Midbrain (tissue), 1 donor: Measurements from ENCODE around the gene EMB.
"Not testable (repeated sequence)": the region's sequence is repeated elsewhere in the genome, so short reads cannot be mapped to it uniquely, and the experiment has no call there.

ENCODE experiments used
- DNase-seq: peaks from one replicate; lab custom pipeline; 2025; lab: John Stamatoyannopoulos, UW

Gene EMB

DNA sequence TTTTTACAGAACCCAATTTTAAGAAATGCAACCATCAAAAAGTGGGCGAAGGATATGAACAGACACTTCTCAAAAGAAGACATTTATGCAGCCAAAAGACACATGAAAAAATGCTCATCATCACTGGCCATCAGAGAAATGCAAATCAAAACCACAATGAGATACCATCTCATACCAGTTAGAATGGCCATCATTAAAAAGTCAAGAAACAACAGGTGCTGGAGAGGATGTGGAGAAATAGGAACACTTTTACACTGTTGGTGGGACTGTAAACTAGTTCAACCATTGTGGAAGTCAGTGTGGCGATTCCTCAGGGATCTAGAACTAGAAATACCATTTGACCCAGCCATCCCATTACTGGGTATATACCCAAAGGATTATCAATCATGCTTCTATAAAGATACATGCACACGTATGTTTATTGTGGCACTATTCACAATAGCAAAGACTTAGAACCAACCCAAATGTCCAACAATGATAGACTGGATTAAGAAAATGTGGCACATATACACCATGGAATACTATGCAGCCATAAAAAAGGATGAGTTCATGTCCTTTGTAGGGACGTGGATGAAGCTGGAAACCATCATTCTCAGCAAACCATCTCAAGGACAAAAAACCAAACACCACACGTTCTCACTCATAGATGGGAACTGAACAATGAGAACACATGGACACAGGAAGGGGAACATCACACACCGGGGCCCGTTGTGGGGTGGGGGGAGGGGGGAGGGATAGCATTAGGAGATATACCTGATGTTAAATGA is 19.7 kb downstream of the EMB start:
- not testable (repeated sequence) for DNase-seq

DNA sequence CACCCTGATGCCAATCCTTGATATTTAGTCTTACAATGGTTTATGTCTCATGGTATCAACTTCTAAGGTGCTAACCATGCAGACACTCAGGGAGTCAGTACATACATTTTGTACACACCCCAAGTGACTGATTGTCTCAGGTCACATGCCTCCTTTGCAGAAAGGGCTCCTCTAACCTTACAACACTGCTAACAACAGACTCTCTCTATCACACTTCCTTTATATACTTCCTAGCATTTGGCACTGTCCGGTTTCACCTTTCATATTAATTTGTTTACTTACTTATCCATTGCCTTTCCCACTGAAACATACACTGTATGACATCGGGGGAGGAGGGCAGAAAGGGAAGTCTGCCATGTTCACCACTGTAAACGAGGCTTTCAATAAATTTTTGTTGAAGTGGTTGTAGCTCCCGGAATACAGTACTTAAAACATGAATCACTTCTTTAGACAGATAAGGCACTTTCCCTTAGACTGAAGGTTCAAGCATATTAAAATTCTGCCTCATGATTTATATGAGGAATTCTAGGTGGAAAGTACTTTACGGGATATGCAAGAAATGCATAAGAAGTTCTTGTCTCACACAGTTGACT is 20.6 kb downstream of the EMB start:
- no peak for DNase-seq

DNA sequence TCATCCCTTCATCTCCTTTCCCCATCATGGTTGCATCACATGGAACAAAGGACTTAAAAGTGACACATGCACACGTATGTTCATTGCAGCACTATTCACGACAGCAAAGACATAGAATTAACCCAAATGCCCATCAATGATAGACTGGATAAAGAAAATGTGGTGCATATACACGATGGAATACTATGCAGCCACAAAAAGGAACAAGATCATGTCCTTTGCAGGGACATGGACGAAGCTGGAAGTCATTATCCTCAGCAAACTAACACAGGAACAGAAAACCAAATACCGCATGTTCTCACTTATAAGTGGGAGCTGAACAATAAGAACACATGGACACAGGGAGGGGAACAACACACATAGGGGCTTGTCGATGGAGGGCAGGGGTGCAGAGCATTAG is 21.4 kb downstream of the EMB start:
- DNase-seq, result not testable (repeated sequence)

DNA sequence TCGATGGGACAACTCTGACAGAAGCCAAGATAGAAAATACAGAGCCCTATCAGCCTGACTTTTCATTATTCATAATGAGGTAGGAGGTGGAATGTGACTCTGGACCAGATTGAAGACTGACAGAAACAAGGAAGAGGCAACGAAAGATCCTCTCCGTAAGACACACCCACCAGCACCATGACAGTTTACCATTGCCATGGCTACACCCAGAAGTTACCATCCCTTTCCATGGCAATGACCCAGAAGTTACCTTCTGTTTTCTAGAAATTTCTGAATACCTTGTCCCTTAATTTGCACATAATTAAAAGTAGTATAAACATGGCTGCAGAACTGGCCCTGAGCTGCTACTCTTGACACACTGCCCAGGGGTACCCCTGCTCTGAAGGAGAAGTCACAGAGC is 24.5 kb downstream of the EMB start:
- not testable (repeated sequence) for DNase-seq

DNA sequence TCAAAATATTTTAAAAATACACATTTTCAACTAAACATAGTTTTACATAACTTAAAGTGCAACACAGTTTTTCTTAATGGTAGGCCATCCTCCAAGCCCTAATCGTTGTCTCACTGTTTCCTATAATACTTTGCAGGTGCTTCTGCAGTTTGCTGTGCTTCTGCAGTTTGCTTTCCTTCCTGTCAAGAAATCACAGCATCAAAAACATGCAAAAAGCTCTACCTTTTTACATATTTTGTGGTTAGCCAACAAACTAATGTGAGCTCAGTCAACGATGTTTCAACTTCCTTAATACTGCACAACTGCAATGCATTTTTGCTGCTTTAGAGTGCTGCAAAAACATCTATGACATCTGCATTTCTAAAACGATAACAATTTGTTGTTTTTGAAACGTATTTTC is 25.2 kb downstream of the EMB start:
- no peak for DNase-seq

DNA sequence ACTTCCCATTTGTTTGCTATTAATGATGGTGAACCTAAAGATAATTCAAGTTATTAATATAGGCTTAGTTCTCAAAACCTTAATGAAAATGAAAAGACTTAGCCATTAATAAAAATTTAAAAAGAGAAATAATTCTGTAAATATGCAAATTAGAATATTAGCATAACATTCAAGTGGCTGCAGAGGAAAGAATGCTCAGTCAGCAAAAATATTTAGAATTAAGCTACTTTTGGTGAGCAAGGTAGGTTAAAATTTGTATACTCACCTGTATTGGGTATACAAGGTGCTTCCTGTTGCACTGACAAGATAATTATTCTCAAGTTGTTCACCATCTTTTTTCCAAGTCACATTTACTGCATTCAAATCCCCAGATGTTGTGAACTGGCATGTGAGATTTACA is 30.2 kb downstream of the EMB start:
- not testable (repeated sequence) for DNase-seq

DNA sequence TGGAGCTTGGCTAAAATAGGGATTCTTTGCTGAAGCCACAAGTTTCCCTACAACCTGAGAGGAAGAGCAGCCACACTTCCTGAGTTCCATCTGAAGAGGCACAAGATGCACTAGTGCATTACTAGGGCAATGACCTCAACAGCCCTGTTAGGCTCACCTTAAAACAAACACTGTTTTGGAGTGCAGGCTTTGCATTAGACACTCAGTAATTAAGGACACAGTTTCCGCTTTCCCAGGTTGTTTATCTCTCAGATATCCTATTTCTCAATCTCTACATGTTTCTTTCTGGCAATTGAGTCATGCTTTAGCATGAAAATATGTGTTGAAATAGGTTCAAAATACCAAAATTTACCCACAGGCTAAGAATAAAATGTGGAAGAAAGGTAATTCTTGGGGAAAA is 34.2 kb downstream of the EMB start:
- no peak for DNase-seq

DNA sequence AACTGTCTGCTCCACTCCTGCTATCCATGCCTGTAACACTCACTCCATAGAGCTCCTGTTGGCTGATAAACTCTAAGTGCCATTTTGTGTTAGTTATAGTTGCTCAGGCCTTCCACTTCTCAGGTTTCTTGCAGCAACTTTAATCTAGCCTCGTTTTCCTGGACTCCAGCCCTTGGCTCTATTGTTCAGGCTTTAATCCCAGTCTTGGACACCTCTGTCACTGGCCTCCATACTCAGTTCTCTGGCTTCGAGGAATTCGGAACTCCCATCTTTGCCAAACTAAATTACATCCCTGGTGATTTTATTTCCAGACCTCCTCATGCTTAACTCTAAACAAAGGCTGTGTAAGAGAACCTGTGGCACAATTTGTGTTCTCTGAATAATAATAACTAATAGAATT is 39.8 kb downstream of the EMB start:
- DNase-seq, result no peak

DNA sequence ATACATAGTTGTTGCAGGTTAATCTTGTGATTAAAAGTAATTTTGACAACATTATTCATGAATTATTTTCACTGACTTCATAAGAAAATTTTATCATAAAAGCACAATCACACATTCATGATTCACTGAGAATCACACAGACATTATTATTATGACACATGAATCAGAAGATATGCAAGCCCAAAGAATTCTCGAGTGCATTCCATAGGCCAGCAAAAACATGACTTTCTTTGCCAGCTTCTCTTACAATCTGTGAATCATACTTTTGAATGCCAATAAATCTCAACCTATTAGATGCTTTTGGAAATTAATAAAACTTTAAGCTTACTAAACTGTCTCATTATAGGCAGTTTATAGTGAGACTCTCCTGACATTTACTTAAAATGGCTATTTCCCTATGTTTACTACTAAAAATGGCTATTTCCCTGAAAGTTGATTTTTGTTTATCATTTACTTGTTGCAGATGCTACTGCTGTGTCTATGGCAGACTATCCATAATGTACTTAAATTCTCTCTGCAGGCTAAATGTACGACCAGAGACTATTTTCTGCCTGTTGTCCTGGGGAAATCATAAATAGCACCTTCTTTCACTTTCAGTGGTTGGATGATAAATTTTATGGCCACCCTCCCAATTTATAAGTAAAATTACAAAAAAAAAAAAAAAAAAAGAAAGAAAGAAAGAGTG is 47.0 kb downstream of the EMB start:
- not testable (repeated sequence) for DNase-seq

DNA sequence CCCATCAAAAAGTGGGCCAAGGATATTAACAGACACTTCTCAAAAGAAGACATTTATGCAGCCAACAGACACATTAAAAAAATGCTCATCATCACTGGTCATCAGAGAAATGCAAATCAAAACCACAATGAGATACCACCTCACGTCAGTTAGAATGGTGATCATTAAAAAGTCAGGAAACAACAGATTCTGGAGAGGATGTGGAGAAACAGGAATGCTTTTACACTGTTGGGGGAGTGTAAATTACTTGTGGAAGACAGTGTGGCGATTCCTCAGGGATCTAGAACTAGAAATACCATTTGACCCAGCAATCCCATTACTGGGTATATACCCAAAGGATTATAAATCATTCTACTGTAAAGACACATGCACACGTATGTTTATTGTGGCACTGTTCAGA is 48.8 kb downstream of the EMB start:
- DNase-seq, result not testable (repeated sequence)

DNA sequence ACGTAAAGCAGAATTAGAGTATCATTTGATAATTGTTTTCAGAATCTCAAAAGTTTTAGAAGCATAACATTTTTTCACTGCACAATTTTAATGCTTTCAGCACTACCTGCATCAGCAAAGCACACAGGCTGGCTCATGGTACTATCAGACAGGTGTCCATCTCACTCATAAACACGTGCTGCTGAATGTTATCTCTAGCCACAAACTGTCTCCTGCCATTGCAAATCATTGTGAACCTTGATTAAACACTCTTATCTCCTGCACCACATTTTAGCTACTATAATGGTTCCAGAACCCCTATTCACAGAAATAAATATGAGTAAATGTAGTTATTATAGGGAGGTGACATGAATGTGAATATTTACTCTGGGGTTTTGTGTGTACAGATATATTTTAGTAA is 56.7 kb downstream of the EMB start:
- DNase-seq, result not testable (repeated sequence)

DNA sequence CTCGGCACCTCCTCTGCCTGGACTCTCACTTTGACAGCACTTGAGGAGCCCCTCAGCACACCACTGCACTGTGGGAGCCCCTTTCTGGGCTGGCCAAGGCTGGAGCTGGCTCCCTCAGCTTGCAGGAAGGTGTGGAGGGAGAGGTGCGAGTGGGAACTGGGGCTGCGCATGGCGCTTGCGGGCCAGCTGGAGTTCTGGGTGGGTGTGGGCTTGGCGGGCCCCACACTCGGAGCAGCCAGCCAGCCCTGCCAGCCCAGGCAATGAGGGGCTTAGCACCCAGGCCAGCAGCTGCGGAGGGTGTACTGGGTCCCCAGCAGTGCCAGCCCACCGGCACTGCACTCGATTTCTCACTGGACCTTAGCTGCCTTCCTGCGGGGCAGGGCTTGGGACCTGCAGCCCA is 64.4 kb downstream of the EMB start:
- DNase-seq, result not testable (repeated sequence)

DNA sequence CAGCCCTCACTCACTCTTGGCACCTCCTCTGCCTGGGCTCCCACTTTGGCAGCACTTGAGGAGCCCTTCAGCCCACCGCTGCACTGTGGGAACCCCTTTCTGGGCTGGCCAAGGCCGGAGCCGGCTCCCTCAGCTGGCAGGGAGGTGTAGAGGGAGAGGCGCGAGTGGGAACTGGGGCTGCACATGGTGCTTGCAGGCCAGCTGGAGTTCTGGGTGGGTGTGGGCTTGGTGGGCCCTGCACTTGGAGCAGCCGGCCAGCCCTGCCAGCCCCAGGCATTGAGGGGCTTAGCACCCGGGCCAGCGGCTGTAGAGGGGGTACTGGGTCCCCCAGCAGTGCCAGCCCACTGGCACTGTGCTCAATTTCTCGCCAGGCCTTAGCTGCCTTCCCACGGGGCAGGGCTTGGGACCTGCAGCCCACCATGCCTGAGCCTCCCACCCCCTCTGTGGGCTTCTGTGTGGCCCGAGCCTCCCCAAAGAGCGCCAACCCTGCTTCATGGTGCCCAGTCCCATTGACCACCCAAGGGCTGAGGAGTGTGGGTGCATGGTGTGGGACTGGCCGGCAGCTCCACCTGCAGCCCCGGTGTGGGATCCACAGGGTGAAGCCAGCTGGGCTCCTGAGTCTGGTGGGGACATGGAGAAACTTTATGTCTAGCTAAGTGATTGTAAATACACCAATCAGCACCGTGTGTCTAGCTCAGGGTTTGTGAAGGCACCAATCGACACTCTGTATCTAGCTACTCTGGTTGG is 71.6 kb downstream of the EMB start:
- DNase-seq, result not testable (repeated sequence)

DNA sequence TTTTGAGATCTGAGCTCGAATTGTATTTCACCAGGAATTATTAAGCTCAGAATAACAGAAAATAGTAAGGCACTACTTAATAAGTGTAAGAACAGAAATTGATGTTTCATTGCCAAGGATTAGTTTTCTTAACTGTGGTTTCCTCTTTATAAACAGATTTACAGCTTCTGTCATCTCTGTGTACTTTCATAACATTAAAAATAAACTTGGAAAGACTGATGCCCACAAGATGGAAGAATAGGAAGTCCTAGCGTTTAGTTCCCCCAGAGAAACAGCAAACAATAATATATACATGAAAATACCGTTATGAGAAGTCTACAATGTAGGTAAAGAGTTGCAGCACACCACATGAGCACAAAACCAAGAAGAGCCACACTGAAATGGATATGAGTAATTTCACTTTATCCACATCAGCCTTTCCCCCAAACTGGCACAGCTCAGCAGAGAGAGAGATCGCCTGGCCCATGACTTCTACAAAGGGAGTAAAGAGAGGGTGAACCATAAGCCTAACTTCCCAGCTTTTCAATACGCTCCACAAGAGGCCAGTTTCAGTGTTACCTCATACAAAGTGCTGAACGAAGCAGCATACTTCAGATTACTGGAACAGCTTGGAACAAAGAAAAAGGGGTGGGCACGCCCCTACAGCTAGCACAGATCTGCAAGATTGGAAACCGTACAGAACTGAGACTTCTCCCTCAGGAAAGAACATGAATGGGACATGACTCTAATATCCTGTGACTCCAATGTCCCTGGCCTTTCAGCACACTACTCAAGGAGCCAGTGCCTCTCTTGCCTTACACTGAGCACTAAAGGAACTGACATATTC is 75.4 kb downstream of the EMB start:
- DNase-seq, result no peak

DNA sequence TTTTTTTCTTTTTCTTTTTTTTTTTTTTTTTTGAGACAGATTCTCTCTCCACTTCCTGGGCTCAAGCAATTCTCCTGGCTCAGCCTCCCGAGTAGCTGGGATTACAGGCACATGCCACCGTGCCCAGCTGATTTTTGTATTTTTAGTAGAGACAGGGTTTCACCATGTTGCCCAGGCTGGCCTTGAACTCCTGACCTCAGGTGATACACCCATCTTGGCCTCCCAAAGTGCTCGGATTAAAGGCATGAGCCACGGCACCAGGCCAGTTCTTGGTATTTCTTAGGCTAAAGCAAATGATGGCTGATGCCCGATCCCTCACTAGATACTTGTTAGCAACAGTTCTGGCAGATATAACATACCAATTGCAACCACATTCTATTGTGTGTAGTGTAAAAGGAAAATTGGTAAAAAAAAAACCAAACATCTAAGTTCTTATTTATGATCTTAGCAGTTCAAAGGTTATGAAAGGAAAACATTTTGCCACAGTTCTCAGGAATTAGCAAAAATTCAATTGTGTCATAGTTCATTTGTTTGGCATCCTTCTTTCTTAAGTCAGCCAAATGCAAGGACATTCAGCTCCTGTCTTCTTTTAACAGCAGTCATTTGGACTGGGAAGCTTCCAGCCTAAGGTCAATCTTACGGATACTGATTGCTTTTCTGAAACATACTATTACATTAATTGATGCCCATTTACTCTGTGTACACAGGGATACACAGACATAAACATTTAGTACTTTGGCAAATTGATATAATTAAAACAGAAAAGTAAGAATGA is 76.4 kb downstream of the EMB start:
- DNase-seq, result not testable (repeated sequence)

DNA sequence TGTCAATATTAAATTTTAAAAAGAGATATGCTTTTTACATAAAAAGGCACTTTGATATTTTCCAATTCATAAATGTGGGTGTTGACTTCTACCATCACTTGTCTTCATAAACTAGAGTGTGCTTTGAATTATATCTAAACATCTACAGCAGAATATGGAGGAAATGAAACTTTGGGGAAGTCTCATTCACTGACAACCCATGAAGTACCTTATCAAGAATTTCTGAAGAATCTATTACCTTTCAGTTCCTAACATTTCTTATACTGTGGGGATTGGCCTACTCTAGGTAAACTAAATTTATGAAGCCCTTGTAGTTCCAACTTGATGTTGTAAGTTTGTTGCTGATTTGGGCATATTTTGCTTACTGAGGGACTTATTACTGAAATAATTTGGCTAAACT is 81.9 kb downstream of the EMB start:
- no peak for DNase-seq

DNA sequence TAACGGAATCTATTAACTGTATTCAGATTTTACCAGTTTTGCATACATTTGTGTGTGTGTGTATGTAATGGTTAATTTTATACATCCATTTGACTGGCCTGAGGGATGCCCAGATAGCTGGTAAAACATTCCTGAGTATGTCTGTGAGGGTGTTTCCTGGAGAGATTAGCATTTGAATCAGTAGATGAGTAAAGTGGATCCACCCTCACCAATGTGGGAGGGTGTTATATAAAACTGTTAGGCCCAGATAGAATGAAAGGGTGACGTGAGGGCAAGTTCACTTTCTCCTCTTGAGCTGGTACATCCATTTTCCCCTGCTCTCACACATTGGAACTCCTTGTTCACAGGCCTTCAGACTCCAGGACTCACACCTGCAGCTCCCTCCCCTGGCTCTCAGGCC is 88.7 kb downstream of the EMB start:
- no peak for DNase-seq
